ENCODE results near the gene CIROP.

GRCh38 chr14:23122086-23122485 is 17.3 kb upstream of the CIROP start:
- no peak for TF ChIP-seq CTCF (conservative IDR thresholded peaks at IDR 0.05)
- no peak for TF ChIP-seq ZFX (IDR thresholded peaks at IDR 0.05)
